IMR-90 (cell line): ENCODE measurements around the gene TMPRSS6. TPM values are rescaled to one million over a fixed set of nuclear protein-coding genes. Genes with fewer than 3 reads are reported as not detected.

Source experiments
- ATAC-seq: fragments of 200-7000 bp; cut with Tn5 transposase; 2 replicates; pipeline ENCODE4 v1.9.1; 2020; ENCODE audit warnings: low read depth, mild to moderate bottlenecking, moderate library complexity
- BruUV-seq: library from RNA; stranded (reverse); fragments of 400-500 nt; replicated peaks from 2 replicates; lab custom pipeline; 2021; lab: Mats Ljungman, UMichigan
- CTCF ChIA-PET: fragments of 300-600 bp; formaldehyde crosslinking; extraction: SDS; loops from one replicate; lab custom pipeline; 2021; ENCODE audit warnings: antibody characterized with exemption; lab: Yijun Ruan, JAX
- POLR2A ChIA-PET: fragments of 300-600 bp; sonication (Branson Sonifier 250); formaldehyde crosslinking; loops from one replicate; lab custom pipeline; 2022; ENCODE audit warnings: antibody characterized with exemption; ENCODE audit not compliant: unreplicated experiment; lab: Charles Lee
- DNase-seq: peaks from one replicate; pipeline ENCODE4 v3.0.0; 2013
- H2AFZ ChIP-seq: replicated peaks from 2 replicates; pipeline ENCODE3; 2013; ENCODE audit warnings: low read length, mild to moderate bottlenecking; ENCODE audit not compliant: poor library complexity
- H2AK5ac ChIP-seq: 2 replicates; pipeline ENCODE4 v1.6.1; 2013; ENCODE audit warnings: low read depth, low read length, inconsistent platforms
- H2AK9ac ChIP-seq: replicated peaks from 2 replicates; pipeline ENCODE3; 2013; ENCODE audit warnings: mild to moderate bottlenecking, low read depth, low read length, moderate library complexity; ENCODE audit not compliant: poor library complexity
- H2BK120ac ChIP-seq: 2 replicates; pipeline ENCODE4 v1.6.1; 2013; ENCODE audit warnings: low read depth, low read length, inconsistent platforms
- H2BK15ac ChIP-seq: 3 replicates; pipeline ENCODE4 v1.6.1; 2013; ENCODE audit warnings: low read depth, low read length, inconsistent platforms
- H2BK20ac ChIP-seq: 2 replicates; pipeline ENCODE4 v1.6.1; 2013; ENCODE audit warnings: low read depth, mild to moderate bottlenecking, inconsistent platforms, low read length, moderate library complexity
- H2BK5ac ChIP-seq: 2 replicates; pipeline ENCODE4 v1.6.1; 2013; ENCODE audit warnings: mild to moderate bottlenecking, low read depth, low read length, inconsistent platforms; ENCODE audit not compliant: poor library complexity, severe bottlenecking
- H3K14ac ChIP-seq: replicated peaks from 2 replicates; pipeline ENCODE4 v1.6.1; 2013; ENCODE audit warnings: low read depth, low read length, inconsistent platforms
- H3K18ac ChIP-seq: 2 replicates; pipeline ENCODE4 v1.6.1; 2013; ENCODE audit warnings: low read depth, low read length, control low read depth
- H3K23ac ChIP-seq: 2 replicates; pipeline ENCODE4 v1.6.1; 2013; ENCODE audit warnings: low read depth, low read length, inconsistent platforms
- H3K27ac ChIP-seq: 2 replicates; pipeline ENCODE4 v1.5.1; 2013; ENCODE audit warnings: mild to moderate bottlenecking, control low read depth, low read length; ENCODE audit not compliant: insufficient read depth
- H3K27me3 ChIP-seq: 2 replicates; pipeline ENCODE4 v1.6.1; 2013; ENCODE audit warnings: low read length; ENCODE audit not compliant: control insufficient read depth, insufficient read depth
- H3K36me3 ChIP-seq: 2 replicates; pipeline ENCODE4 v1.6.1; 2013; ENCODE audit warnings: low read length, mixed read lengths; ENCODE audit not compliant: control insufficient read depth, insufficient read depth
- H3K4ac ChIP-seq: 2 replicates; pipeline ENCODE4 v1.6.1; 2013; ENCODE audit warnings: low read depth, low read length, inconsistent platforms
- H3K4me1 ChIP-seq: 2 replicates; pipeline ENCODE4 v1.6.1; 2013; ENCODE audit warnings: low read length, mixed read lengths; ENCODE audit not compliant: control insufficient read depth, insufficient read depth
- H3K4me2 ChIP-seq: 2 replicates; pipeline ENCODE4 v1.6.1; 2013; ENCODE audit warnings: low read depth, mild to moderate bottlenecking, control low read depth, low read length, moderate library complexity
- H3K4me3 ChIP-seq: 2 replicates; pipeline ENCODE4 v1.5.1; 2013; ENCODE audit warnings: low read depth, mild to moderate bottlenecking, control low read depth, low read length, moderate library complexity; ENCODE audit not compliant: insufficient read depth
- H3K56ac ChIP-seq: 2 replicates; pipeline ENCODE4 v1.6.1; 2013; ENCODE audit warnings: low read length, inconsistent platforms; ENCODE audit not compliant: insufficient read depth; ENCODE audit errors: extremely low read depth
- H3K79me1 ChIP-seq, 2 experiments: 2 replicates each; pipeline ENCODE4 v1.6.1; 2013; ENCODE audit warnings: low read length in 2 of 2, inconsistent platforms in 1 of 2, low read depth in 1 of 2
- H3K9ac ChIP-seq: 2 replicates; pipeline ENCODE4 v1.6.1; 2013; ENCODE audit warnings: low read depth, low read length, control low read depth
- H3K9me1 ChIP-seq: 2 replicates; pipeline ENCODE4 v1.6.1; 2013; ENCODE audit warnings: low read length, inconsistent platforms; ENCODE audit not compliant: insufficient read depth
- H3K9me3 ChIP-seq: 2 replicates; pipeline ENCODE4 v1.6.1; 2013; ENCODE audit warnings: low read length; ENCODE audit not compliant: control insufficient read depth, insufficient read depth
- H4K20me1 ChIP-seq: 2 replicates; pipeline ENCODE4 v1.6.1; 2013; ENCODE audit warnings: low read length, inconsistent platforms; ENCODE audit not compliant: insufficient read depth
- H4K5ac ChIP-seq: 2 replicates; pipeline ENCODE4 v1.6.1; 2013; ENCODE audit warnings: mild to moderate bottlenecking, low read depth, low read length, control low read depth
- H4K8ac ChIP-seq, 2 experiments: 2 replicates each; pipeline ENCODE4 v1.6.1; 2013; ENCODE audit warnings: low read depth in 2 of 2, low read length in 2 of 2, control low read depth in 1 of 2, inconsistent platforms in 1 of 2
- H4K91ac ChIP-seq: 2 replicates; pipeline ENCODE4 v1.6.1; 2013; ENCODE audit warnings: low read depth, low read length, inconsistent platforms; ENCODE audit not compliant: insufficient read depth
- MAFK ChIP-seq: IDR thresholded peaks from 2 replicates; pipeline ENCODE4 v1.6.1; 2012; ENCODE audit warnings: low read depth, low read length, improper control_type of control experiment
- POLR2A ChIP-seq: IDR thresholded peaks from 2 replicates; pipeline ENCODE4 v1.6.1; 2012; ENCODE audit warnings: mild to moderate bottlenecking, low read depth, low read length
- RCOR1 ChIP-seq: IDR thresholded peaks from 2 replicates; pipeline ENCODE4 v1.6.1; 2012; ENCODE audit warnings: mild to moderate bottlenecking, low read length, improper control_type of control experiment; ENCODE audit not compliant: insufficient replicate concordance
- RFX5 ChIP-seq: IDR thresholded peaks from 2 replicates; pipeline ENCODE4 v1.8.0; 2012; ENCODE audit warnings: low read depth, mild to moderate bottlenecking, low read length, moderate library complexity
- SMC3 ChIP-seq: fragments of 150-350 bp; IDR thresholded peaks from 2 replicates; pipeline ENCODE4 v1.6.1; 2016; ENCODE audit warnings: low read depth, mild to moderate bottlenecking, antibody characterized with exemption, low read length, moderate library complexity
- USF2 ChIP-seq: fragments of 150-350 bp; IDR thresholded peaks from 2 replicates; pipeline ENCODE4 v1.6.1; 2017; ENCODE audit warnings: mild to moderate bottlenecking, antibody characterized with exemption, low read length, low read depth
- WGBS, 2 experiments: methylation state at CpG; one replicate each; pipeline versions ENCODE4 v1.1.5 to v1.1.7; 2013; ENCODE audit warnings: missing lambda C conversion rate in 2 of 2; ENCODE audit not compliant: insufficient read length in 1 of 2; ENCODE audit errors: extremely low coverage in 2 of 2; 5-methylcytosine and 5-hydroxymethylcytosine counted together
- dilution Hi-C: fragments of 300-500 bp; cut with HindIII; formaldehyde crosslinking; loops from one replicate; pipeline ENCODE4 v1.14.3; 2018; ENCODE audit warnings: low sequenced_read_pairs; ENCODE audit not compliant: unreplicated experiment
- in situ Hi-C: fragments of 300-500 bp; cut with MboI; formaldehyde crosslinking; loops from 3 replicates; pipeline ENCODE4 v1.14.3; 2019; ENCODE audit warnings: low sequenced_read_pairs, inconsistent platforms, mixed read lengths
- intact Hi-C: fragments of 100-400 bp; cut with micrococcal nuclease; formaldehyde crosslinking; loops from 2 replicates; pipeline ENCODE4 v1.10.0; 2022
- polyA plus RNA-seq, 3 experiments: library from polyadenylated mRNA; depleted of rRNA; stranded (reverse); fragments of >200 nt; gene quantifications; 2 replicates each; pipeline ENCODE4 v1.2.3, GENCODE V29; 2012; ENCODE audit warnings: low replicate concordance in 1 of 3
- total RNA-seq: library from RNA; depleted of rRNA; stranded (reverse); fragments of >200 nt; gene quantifications from 2 replicates; pipeline ENCODE4 v1.2.3, GENCODE V29; 2012

The TMPRSS6 gene
- total and polyA plus RNA-seq, 2 of the 4 experiments (the other 2 are of a cell fraction), result not detected

DNA sequence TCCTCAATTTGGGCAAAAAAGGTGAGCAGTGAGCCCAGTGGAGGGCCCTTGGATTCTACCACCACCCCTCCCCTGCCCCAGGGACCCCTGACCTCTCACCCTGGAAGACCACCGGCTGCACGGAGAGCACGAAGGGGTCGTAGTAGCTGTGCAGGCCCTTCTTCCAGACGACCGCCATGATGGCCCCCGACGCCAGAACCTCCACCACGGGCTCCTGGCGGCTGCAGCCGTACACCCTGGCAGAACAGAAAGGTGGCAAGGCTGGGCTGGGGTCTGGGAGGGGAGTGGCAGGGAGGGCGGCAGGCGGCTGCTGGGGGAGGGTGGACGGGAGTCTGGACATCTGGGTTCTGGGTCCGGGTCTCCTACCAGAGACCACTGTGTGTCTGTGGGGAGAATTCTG lies 23.3 kb downstream of the TMPRSS6 start:
- H2BK15ac ChIP-seq, result no peak overlapping the region
- no peaks in the 10 kb centered on the region for H3K79me1 ChIP-seq
- no peak overlapping the region for H2AK5ac ChIP-seq
- H4K8ac ChIP-seq, result no peak overlapping the region
- no peak overlapping the region for H2AFZ ChIP-seq
- BruUV-seq, result no TSS peak
- H3K4me2 ChIP-seq, result no peak overlapping the region
- H3K9me1 ChIP-seq, result no peaks in the 10 kb centered on the region
- H2AK9ac ChIP-seq, result no peak overlapping the region
- H3K4me1 ChIP-seq, result no peaks in the 10 kb centered on the region
- ATAC-seq (no peak), DNase-seq (no peak)
- H2BK120ac ChIP-seq, result no peak overlapping the region
- H3K4me3 ChIP-seq, result no peak overlapping the region
- H3K9me3 ChIP-seq, result no peaks in the 10 kb centered on the region
- no peak overlapping the region for H3K9ac ChIP-seq
- no peak overlapping the region for H4K91ac ChIP-seq
- H3K27ac ChIP-seq, result no peak overlapping the region
- 56% methylated on average over 13 of the region's 15 CpGs; no CpG with 5 or more reads in 1 of the 2 experiments for WGBS, 2 experiments
- H3K14ac ChIP-seq, result no peak overlapping the region
- H3K4ac ChIP-seq, result no peak overlapping the region
- intact Hi-C loops (no loop called here), dilution Hi-C loops (no loop called here), in situ Hi-C loops (no loop called here)
- H3K27me3 ChIP-seq, result peaks cover 46% of the 10 kb centered on the region
- H2BK20ac ChIP-seq, result no peak overlapping the region
- H4K20me1 ChIP-seq, result no peaks in the 10 kb centered on the region
- H4K5ac ChIP-seq, result no peak overlapping the region
- no peak overlapping the region for H3K18ac ChIP-seq
- no peak overlapping the region for H2BK5ac ChIP-seq
- POLR2A ChIA-PET, result no interaction called here
- no peak overlapping the region for H3K56ac ChIP-seq
- no peaks in the 10 kb centered on the region for H3K36me3 ChIP-seq
- TF ChIP-seq RFX5 (no peak), RCOR1 (no peak), MAFK (no peak), POLR2A (no peak), USF2 (no peak), SMC3 (no peak)
- H3K23ac ChIP-seq, result no peak overlapping the region
- CTCF ChIA-PET, result no interaction called here
